ENCODE data around the gene ILRUN.
"Not testable (repeated sequence)": the region's sequence is repeated elsewhere in the genome, so short reads cannot be mapped to it uniquely, and the experiment has no call there.

The ILRUN gene

DNA sequence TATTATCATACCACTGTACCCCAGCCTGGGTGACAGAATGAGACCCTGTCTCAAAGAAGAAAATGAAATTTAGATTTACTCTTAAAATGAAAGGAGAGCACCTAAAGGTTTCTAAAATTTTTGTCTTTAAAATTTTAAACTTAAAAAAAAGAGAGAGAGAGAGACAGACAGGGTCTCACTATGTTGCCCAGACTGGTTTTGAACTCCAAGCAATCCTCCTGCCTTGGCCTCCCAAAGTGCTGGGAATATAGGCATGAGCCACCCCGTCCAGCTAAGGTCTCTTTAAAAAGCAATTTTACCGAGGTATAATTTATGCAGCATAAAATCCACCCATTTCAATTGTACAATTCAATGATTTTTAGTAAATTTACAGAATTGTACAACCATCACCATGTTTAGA lies 33.2 kb downstream of the ILRUN start:
- no peak for DNase-seq

DNA sequence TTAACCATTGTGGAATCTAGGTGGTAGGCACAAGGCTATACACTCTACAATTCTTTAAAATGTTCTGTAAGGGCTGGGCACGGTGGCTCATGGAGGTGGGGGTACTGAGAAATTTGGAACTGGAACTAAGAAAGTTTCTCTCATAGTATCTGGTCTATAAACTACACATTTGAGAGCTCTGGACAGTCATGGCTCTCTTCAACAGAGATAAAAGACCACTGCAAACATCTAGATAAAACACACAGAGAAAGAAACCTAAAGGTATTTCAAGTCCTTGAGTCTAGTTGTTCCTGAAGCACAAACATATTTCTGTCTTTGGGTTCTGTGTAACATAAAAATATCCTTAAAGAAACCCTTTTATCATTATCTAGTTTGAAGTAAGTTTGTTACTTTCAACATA lies 35.2 kb downstream of the ILRUN start:
- DNase-seq = no peak

DNA sequence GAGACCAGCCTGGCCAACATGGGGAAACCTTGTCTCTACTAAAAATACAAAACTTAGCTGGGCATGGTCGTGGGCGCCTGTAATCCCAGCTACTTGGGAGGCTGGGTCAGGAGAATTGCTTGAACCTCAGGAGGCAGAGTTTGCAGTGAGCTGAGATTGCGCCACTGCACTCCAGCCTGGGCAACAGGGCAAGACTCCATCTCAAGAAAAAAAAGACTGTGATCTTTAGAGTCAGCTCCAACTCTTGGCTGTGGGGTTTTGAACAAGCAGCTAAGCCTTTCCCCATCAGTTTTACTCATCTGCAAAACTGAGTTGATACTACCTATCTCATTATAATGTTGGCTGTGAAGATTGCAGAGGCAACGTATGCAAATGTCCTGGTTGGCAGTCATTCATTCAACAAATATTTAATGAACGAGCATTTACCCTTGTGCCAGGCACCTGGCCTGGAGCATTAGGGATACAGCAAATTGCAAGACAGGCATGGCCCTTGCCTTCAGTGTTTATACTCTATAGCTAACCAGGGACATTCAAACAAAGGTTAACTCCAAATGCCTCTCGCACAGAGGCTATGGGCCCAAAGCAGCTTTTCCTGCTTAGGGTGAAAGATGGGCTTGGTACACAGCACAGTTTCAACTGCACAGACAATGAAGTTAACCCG lies 37.8 kb downstream of the ILRUN start:
- DNase-seq = peak; percentile 31

DNA sequence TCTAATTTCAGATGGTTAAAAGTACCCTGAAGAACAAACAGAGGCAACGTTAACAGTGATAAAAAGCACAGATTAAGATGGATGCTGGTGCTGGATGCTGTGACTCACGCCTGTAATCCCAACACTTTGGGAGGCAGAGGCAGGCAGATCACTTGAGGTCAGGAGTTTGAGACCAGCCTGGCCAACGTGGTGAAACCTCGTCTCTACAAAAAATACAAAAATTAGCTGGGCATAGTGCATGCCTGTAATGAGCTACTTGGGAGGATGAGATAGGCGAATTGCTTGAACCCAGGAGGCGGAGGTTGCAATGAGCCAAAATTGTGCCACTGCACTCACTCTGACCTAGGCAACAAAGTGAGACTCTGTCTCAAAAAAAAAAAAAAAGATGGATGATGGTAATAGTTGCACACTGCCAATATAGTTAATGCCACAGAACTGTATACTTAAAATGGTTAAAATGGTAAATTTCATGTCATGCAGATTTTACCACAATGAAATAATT lies 38.5 kb downstream of the ILRUN start:
- DNase-seq = not testable (repeated sequence)

DNA sequence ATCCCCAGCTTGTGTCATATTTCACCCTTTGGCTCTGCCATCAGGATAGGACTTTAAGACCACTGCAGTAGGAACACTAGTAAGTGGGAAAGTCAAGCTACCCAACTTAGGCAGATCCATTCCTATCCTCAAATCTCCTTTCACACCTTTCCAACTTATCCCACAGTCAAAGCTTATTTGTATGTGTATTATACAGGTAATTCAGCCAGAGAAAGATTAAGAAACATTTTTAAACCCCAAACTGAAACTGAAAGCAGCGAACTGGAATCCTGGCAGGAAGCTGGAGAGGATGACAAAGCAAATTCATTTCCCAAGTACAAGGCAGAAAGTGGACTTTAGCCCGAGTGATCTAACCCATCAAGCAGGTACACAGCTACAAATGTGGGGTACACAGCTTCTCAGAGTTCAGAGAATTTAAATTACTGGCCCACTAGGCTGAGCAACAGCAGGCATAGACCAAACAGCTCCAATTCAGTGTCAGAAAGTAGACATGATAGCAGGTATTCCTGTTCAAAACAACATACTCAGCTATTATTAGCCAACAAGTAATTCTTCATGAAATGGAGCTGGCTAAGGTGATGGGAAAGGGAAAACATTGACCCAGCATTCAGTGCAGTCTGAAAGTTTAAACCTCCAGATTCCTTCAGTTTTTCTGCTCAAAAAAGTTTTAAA lies 39.1 kb downstream of the ILRUN start:
- DNase-seq = peak; percentile 95

DNA sequence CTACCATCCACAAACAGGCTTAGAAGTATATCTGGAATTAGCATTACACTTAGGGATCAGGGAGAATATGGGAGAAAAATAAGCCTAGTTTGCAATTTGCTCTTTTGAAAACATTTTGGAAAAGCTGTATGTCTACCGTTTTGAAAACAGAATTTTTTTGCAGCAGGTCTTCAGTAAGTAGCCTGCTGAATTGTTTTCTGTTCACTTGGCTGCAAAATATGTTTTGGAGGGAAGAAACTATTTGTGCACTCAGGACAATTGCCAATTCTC lies 39.6 kb downstream of the ILRUN start:
- DNase-seq = no peak

DNA sequence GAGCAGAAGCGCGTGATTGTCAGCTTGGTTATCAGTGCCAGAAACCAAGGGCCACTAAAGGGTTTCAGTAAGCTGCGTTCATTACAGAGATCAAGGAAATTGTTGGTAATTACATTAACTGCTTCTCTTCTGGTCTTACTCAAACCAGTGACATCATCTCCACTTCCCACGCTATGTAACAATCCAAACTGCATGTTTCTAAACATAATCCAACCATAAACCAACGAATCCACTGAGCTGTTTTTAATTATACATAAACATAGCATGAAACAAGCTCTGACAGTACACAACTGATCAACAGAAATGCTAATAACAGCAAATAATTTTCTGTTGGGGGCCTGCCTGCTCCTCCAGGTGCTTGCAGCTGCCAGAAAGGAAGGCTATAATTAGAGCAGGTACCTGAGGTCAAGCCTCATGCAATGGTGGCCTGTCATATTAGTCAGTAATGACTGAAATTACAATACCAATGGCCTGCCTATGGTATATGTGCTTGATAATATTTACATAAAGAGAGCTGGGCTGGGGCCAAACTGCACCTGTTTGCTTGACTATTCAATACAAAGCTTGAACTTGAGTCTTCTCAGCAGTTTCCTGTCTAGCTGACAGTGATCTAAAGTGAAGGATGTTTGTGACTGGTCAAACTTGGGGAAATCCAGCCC lies 40.1 kb downstream of the ILRUN start:
- peak; percentile 86 for DNase-seq

DNA sequence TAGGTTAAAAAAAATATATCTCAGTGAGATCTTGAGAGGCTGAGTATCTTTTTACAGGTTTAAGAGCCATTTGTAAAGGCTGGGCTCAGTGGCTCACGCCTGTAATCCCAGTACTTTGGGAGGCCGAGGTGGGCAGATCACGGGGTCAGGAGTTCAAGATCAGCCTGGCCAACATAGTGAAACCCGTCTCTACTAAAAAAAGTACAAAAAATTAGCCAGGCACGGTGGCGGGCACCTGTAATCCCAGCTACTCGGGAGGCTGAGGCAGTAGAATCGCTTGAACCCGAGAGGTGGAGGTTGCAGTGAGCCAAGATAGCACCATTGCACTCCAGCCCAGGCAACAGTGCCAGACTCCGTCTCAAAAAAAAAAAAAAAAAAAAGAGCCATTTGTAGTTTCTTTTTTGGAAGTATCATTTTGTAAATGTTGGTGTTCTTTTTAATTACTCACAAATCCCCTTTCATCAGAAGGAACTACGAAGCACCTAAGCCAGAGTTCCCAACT lies 40.6 kb downstream of the ILRUN start:
- not testable (repeated sequence) for DNase-seq

DNA sequence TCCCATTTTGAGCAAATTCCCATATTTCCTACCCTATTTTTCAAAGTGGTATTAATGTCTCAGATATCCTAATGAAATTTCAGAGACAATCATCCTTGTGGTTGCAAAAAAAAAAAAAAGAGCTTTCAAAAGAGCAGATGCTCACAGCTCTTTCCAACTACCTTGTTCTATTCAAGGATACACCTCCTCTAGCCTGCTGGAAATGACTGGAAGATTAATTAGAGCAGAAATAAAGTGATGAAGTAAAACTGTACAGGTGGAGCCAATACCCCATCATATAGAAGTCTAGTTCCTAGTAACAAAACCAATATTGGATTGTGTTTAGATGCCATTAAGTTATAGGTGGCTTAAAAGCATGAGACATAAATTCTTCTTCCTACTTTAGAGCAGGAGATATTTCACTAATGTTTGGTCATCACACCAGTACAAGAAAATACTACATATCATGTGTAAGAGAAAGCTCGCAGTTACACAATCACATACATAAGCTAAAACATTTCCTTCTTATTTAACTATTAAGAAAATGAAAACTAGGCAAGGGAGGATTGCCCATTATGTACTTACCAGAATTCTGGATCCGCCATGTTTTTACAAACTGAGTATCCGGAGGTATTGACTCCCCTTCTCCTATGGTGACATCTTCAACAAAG lies 42.4 kb downstream of the ILRUN start:
- DNase-seq = no peak

DNA sequence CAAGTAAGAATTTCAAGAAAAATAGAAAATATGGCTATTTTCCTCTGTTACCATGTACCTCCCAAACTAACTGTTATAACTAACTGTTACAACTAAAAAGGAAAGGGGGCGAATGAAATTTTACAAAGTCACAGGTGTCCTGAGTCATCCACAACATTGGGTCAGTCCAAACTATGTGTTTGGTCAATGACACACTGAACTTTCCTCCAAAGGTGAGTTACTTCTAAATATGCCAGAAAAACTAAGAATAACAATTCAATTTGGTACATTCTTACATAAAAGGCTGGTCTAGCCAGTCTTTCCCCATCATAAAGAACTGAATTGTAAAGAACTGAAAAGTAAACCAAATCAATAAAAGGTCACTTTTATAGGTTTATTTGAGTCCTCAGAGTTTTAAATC lies 44.3 kb downstream of the ILRUN start:
- no peak for DNase-seq

DNA sequence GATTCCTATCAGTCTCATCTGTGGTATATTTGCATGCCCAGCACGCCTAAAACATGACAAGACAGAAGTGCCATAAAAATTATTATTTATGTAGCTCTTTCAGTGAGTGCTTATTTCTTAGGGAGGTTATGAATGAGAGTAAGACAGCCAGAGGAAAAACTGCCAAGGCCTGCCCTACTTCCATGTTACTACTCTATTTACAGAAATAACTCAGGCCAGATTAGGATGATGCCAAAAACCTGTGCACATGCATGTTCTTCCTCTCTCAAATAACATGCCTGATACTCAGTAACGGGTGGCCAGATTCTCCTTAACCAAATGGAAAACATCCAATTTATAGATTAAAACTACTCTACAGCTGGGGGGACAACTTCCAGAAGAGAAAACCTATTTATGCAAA lies 45.7 kb downstream of the ILRUN start:
- no peak for DNase-seq

DNA sequence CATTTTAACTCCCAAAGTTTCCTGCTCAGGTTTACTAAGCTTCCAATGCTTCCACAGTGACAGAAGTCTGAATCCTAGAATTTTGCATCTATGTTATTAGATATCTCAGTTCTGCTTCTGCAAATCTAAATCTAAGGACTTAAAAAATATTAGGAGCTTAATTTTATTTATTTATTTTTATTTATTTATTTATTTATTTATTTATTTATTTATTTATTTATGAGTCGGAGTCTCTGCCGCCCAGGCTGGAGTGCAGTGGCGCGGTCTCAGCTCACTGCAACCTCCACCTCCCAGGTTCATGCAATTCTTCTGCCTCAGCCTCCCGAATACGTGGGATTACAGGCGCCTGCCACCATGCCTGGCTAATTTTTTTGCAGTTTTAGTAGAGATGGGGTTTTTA lies 46.3 kb downstream of the ILRUN start:
- not testable (repeated sequence) for DNase-seq

DNA sequence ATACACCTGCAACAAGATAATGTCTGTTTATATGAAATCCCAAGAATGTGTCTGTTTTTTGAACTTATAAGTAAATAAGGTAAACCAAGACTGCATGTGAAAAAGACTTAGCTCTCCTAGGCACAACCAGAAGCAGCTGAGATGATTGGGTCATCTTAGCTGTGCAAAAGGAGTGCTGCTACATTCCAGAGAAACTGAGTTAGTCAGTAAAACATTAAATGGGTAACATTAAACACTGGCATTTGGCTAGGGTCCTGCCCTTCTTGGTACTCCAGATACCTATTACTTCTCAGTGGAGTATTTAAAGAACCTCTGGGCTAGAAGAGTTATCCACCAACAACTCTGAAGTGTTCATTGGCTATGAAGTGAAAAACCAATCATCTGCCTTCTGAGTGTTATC lies 47.8 kb downstream of the ILRUN start:
- no peak for DNase-seq
